GM18505 (cell line): Measurements from ENCODE around the gene SELENOH.

Experiments
- ATAC-seq: cut with Tn5 transposase; IDR thresholded peaks from one replicate; pipeline ENCODE4 v1.9.1; 2021; ENCODE audit not compliant: unreplicated experiment
- POLR2A ChIP-seq: IDR thresholded peaks from 4 replicates; pipeline ENCODE4 v1.6.1; 2011; ENCODE audit warnings: borderline replicate concordance; ENCODE audit not compliant: insufficient read depth, insufficient read length; ENCODE audit errors: extremely low read depth

The SELENOH gene

DNA sequence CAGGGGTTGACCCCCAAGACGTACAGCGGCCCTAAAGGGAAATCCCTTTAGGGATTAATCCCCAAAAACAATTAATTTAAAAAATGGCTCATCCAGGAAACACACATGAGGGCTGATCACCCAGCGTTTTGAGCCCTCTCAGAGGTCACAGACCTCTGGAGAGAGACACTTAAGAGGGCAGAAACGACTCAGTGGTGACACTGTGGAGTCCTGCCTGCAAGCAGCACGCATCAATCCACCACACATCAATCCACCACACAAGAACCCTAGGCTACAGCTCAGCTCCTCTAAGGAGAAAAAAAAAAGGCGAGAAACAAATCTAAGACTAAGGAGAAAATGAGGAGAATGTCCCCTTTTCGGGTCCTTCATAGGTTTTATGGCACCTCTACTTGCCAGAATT, 12.5 kb upstream of the SELENOH start:
- no peak for TF ChIP-seq POLR2A
- ATAC-seq: no peak

DNA sequence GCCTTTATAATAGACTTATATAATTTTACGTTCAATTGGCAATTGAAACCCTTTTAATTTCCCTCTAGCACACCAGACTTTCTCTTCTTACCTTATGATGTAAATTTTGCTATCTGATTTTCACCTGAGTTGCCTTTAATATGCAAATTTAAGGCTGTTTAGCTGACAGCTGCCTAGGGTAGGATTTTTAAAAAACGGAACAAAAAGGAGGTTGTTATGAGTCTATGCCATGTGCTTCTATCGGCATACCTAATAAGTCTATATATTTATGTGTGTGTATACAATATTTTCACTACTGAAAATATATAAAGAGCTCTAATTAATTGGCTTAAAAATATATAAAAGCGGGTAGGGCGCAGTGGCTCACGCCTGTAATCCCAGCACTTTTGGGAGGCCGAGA, 11.8 kb upstream of the SELENOH start:
- TF ChIP-seq POLR2A: no peak
- ATAC-seq: no peak

DNA sequence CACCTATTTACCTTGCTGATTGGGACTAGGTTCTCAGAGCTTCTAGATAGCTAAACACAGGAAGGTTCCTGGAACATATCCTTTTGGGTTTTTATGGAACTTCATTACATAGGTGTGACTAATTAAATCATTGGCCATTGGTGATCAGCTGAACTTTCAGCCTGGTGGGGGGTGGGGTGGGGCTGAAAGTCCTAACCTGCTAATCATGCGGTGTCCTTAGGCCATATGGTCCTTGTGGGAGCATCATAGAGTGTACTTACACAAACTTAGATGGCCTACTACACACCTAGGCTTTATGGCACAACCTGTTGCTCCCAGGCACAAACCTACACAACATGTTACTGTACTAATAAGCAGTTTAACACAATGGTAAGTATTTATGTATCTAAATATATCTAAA, 8.6 kb upstream of the SELENOH start:
- no peak for TF ChIP-seq POLR2A
- no peak for ATAC-seq

DNA sequence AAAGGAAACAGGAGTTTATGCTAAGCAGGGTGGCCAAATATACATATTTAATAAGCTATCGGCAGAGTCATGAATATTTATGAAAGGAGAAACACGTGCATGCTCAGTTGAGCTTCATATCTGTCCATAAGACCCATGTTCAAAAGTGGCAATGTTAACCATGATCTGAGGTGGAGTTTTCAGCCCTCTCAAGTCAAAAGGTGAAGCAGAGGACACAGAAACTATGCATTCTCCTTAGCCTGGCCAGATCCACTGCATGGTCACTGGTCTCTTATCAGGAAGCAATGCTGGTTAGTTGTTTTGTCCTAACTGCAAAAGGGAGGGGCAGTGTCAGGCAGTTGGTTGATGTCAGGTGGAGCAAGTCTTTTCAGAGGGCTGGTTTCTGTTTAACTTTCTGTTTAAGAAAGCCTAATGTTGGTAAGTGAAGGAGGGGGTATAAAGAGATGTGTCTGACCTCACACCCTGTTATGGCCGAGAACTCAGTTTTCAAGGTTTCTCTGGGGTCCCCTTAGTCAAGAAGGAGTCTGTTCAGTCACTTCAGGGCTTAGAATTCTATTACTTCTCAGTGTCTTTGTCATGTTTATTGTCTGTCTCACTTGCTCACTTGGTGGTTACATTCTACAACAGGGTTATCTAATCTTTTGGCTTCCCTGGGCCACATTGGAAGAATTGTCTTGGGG, 5.5 kb upstream of the SELENOH start:
- no peak for ATAC-seq

DNA sequence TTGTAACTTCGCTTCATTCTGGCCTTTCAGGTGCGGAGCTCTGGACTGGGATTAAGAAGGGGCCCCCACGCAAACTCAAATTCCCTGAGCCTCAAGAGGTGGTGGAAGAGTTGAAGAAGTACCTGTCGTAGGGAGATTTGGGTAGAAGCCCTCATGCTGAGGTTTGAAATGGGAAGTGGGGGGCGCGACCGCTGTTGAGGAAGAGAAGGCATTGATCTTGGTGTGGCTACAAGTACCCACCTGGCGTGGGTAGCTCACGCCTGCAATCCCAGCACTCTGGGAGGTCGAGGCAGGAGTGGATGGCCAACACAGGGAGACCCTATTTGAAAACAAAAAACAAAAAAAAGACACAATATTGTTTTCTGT, 779 bp downstream of the SELENOH start:
- ATAC-seq: no peak
- TF ChIP-seq POLR2A: no peak

More for the DNA sequence above, 5.5 kb upstream of the SELENOH start:
- no peak for TF ChIP-seq POLR2A

DNA sequence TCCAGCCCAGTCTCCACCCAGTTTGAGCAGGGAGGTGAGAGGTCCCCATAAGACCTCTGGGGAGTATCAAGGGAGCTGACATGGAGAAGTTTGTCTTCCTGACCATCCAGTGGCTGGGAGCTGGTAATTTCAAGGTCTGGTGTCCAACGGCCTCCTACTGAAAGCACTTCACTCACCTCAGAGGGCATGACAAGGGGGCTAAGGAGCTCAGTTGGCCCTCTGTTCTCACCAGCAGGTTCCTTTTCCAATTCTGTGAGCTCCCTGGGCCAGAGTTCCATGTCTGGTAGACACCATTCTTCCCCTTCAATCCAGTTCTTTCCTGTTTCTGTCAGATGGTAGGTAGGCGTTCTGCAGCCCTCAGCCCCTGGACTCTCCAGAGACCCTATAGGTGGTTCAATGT, 3.1 kb downstream of the SELENOH start:
- no peak for ATAC-seq
- TF ChIP-seq POLR2A: peak; percentile 16

DNA sequence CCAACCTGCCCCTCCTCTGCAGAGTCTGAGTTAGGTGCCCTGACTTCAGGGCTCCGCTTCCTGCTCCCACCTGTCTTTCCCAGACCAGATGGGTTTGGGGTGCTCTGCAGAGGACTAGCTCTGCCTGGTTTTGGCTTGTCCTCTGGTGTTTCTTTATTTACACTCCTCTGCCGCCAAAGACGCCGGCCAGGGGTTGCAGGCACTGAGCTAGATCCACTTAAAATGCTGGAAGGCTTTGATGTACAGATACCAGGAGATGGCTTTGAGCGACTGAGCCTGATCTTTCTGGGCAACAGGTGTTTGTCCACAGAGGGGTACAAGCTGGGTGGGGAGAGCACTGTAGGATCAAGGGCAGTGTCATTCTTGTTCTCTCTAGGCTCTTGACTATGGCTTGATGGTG, 3.9 kb downstream of the SELENOH start:
- ATAC-seq: no peak
- no peak for TF ChIP-seq POLR2A

DNA sequence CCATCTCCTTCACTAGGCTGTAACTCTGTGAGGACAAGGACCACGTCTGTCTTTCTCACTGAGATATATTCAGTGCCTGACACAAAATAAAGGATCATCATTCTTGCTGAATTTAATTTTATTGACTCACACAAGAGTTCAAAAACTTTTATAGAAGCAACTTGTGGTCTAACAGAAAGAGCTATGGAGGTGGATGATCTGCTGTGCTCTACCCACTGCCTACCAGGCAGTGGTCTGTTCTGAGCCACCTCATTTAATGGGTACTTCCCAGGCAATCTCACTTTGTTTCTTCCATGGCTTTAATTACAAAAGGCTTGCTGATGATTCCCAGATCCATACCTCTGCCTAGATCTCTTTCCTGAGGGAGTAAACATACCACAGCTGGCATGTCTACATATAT, 5.6 kb downstream of the SELENOH start:
- ATAC-seq: no peak
- TF ChIP-seq POLR2A: no peak

DNA sequence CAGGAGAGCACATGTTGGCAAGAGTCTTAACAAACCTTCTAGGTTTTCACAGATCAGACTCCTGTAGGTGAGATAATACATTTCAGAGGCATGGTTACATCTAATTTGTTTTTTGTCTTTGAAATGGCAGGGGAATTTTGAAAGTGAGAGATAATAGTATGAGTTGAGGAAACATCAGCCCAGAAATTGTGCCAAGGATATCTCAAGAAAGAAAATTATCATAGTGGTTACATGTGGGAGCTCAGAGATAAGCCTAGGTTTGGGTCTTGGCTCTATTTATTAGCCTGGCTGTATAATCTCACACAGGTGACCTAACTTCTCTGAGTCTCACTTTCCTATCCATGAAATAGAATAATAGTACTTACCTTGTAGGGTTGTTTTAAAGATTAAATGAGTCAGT, 9.9 kb downstream of the SELENOH start:
- no peak for ATAC-seq

DNA sequence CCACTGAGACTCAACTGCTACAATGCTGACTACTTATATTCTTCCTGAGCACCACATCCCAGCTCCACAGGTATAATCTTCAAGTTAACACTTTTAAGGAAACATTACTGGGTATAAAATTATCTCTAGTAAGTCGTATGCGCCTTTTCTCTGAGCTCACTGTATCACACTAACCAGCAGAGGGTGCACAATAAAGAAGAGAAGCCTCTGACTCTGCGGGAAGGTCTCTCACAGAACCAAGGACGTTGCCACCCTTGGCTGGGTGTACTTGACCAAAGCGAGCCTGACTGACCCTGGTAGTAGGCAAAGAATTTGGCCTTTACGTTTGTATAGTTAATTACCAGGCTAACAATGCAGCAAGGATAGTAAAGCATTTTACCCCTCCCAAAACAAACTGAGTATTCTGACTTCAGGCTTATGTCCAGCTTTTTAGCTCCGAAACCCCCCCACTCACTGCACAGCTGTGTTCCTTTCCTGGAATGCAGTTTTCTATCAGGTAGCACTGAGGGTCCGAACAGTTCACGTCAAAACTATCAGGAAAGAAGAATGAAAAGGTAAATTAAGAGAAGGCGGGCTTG, 10.5 kb downstream of the SELENOH start, which contains the start of gene BTBD18:
Gene BTBD18 (minus strand): TSS at position 144 of the 578 bp plus-strand sequence. CDS start 631 bp downstream, outside the sequence.
- no peak for ATAC-seq
- no peak for TF ChIP-seq POLR2A

More for the DNA sequence above, 9.9 kb downstream of the SELENOH start:
- TF ChIP-seq POLR2A: no peak

DNA sequence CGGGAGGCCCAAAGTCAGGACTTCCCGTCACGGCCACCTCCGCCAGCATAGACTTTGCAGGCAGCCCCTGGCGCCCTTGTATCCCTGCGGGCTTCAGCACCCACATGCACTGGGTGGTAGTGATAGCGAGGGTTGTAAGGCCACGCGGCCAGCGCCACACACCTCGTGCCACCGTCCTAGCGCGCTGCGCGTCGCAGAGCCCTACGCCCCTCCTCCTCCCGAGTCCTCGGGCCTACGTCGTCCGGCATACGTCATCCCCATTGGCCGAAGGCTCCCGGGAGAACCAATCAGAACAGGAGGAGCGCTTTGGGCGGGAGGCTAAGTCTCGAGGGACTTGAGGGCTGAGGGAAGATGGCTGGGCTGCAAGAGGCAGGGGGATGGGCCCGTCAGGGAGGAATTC, 11.7 kb downstream of the SELENOH start:
- no peak for ATAC-seq
- no peak for TF ChIP-seq POLR2A

DNA sequence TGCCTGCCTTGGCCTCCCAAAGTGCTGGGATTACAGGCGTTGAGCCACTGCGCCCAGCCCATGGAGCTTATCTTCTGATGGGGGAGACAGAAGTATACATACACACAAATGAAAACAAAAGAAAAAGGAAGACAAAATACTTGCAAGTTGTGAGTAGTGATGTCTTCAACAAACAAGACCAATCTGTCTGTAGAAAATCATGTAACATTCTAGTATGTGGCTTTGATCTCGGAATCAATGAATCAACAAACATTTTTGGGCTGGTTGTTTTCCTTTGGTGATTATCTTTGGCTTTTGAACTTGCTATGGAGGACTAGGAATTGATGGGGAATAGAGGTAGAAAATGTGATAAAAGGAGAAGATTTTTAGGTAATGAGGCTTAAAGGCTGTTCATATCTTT, 16.9 kb downstream of the SELENOH start:
- no peak for TF ChIP-seq POLR2A
- ATAC-seq: no peak

DNA sequence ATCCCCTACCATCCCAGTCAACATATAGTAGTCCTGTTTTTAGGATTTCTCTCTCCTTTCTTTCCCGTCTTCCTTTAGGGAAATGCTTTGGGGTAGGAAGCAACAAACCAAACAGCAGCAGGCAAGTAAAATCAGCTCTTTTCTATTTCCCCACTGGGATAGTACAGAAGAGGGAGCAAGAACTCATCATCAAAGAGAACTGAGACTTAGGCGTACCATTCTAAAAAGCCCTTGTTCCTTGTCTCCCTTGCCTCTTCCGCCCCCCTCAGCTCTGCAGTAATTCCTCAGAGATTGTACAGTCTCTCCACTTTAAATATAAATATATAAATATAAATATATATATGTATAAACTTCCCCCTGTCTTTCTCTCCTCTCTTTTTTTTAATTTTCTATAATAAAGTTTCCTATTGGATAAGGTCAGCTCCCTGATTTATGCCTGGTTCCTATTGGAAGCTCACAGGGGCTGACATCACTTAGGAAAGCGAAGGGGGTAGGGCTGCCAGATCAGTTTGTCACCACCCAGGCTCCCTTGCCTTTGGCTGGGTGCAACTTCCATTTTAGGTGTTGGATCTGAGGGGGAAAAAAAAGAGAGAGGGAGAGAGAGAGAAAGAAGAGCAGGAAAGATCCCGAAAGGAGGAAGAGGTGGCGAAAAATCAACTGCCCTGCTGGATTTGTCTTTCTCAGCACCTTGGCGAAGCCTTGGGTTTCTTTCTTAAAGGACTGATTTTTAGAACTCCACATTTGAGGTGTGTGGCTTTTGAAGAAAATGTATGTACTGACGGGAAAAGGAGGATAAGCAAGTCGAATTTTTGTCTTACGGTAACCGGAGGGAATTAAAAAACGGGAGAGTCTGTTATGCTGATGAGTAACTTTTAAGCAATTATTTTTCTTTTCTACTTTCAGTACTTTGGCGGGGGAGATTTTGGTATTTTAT, 20.3 kb downstream of the SELENOH start, which contains the start of gene CTNND1:
Gene CTNND1 (plus strand): TSS at position 502 of the 934 bp plus-strand sequence. CDS start 29,677 bp downstream, outside the sequence.
- peak; percentile 72 for TF ChIP-seq POLR2A
- ATAC-seq: peak; percentile 92
